ENCODE results near the gene FGF10. TPM values are rescaled to one million over a fixed set of nuclear protein-coding genes. Genes with fewer than 3 reads are reported as not detected.

FGF10 gene
- total and polyA plus RNA-seq, 3 donors from 2014 or later, result 2.3 to 4.4 (median 3.3) TPM

DNA sequence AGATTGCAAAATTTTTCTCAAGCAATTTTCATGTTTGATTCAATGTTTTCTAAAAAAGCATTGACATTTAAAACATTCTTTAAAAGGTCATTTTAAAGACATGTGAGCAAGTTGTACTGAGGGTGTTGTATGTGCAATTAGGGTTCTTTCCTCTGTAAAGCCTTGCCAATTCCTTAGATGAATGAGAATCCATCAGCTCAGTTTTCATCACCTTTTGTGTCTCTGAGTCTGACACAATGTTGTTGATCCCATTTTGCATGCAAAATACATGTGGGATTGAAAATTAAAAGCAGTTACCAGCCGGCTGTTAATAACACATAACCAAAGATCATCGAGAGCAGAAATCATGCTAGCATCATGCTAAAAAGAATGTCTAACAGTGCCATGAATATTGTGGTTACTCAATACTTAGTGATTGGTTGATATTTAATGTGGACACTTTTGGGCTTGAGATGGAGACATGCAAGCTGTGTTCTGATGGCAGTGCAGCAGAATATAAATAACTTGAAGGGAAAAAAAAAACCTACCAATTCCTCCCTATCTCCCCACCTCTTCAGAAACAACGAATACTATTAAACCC is 57.7 kb downstream of the FGF10 start:
- intact Hi-C loops (cut with DNase I; ENCODE audit: low total_unique reads), result no loop called here
- DNase-seq, result no peak
- WGBS, 2 donors, result 43 to 67% methylated on average over 3 of the region's 3 CpGs
- Histone ChIP-seq H3K27ac (no peak overlapping the region), H3K27me3 (no peaks in the 10 kb centered on the region), H3K36me3 (ENCODE audit: low read depth, missing control alignments) (no peaks in the 10 kb centered on the region), H3K4me1 (no peaks in the 10 kb centered on the region), H3K9me3 (no peaks in the 10 kb centered on the region), H3K4me3 (no peak overlapping the region)
- TF ChIP-seq, protein P1, sequence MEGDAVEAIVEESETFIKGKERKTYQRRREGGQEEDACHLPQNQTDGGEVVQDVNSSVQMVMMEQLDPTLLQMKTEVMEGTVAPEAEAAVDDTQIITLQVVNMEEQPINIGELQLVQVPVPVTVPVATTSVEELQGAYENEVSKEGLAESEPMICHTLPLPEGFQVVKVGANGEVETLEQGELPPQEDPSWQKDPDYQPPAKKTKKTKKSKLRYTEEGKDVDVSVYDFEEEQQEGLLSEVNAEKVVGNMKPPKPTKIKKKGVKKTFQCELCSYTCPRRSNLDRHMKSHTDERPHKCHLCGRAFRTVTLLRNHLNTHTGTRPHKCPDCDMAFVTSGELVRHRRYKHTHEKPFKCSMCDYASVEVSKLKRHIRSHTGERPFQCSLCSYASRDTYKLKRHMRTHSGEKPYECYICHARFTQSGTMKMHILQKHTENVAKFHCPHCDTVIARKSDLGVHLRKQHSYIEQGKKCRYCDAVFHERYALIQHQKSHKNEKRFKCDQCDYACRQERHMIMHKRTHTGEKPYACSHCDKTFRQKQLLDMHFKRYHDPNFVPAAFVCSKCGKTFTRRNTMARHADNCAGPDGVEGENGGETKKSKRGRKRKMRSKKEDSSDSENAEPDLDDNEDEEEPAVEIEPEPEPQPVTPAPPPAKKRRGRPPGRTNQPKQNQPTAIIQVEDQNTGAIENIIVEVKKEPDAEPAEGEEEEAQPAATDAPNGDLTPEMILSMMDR (IDR thresholded peaks at IDR 0.05), result no peak
- TF ChIP-seq POLR2A (IDR thresholded peaks at IDR 0.05), result no peak

DNA sequence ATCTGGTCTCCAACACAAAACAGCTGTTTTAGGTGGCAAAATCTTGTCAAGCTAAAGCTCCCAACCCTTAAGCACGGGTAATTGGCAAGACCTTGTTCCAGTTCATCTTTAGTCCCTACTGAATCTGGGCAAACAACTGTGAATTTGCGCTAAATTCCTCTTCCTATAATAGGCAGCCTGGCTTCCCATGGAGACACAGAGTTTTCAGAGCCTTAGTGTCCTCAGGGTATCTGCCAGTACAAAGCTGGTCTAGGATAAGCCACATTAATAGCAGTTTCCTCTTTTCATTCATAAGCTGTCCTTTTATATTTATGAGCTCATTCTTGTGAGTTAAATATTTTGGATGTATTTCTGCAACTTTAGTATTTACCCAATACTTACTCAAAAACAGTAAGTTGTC is 59.5 kb downstream of the FGF10 start:
- Histone ChIP-seq H3K4me1 (no peaks in the 10 kb centered on the region), H3K27me3 (no peaks in the 10 kb centered on the region), H3K4me3 (no peak overlapping the region), H3K27ac (no peak overlapping the region), H3K36me3 (ENCODE audit: low read depth, missing control alignments) (no peaks in the 10 kb centered on the region), H3K9me3 (no peaks in the 10 kb centered on the region)
- no peak for DNase-seq
- WGBS, 2 donors, result 82 to 91% methylated on average over 2 of the region's 2 CpGs
- intact Hi-C loops (cut with DNase I; ENCODE audit: low total_unique reads), result no loop called here
- TF ChIP-seq, protein P1 (IDR thresholded peaks at IDR 0.05), result no peak
- TF ChIP-seq POLR2A (IDR thresholded peaks at IDR 0.05), result no peak

GRCh38 chr5:44321144-44321725 is 68.0 kb downstream of the FGF10 start:
- H3K4me3 ChIP-seq, result no peak overlapping the region
- H3K27me3 ChIP-seq, result no peaks in the 10 kb centered on the region
- TF ChIP-seq, protein P1 (IDR thresholded peaks at IDR 0.05), result no peak
- TF ChIP-seq POLR2A (IDR thresholded peaks at IDR 0.05), result no peak
- intact Hi-C loops (cut with DNase I; ENCODE audit: low total_unique reads), result no loop called here
- H3K4me1 ChIP-seq, result no peaks in the 10 kb centered on the region
- H3K9me3 ChIP-seq, result no peaks in the 10 kb centered on the region
- 84 to 88% methylated on average over 3 of the region's 3 CpGs for WGBS, 2 donors
- DNase-seq, result no peak
- H3K27ac ChIP-seq, result no peak overlapping the region
- no peaks in the 10 kb centered on the region for H3K36me3 ChIP-seq (ENCODE audit: low read depth, missing control alignments)

DNA sequence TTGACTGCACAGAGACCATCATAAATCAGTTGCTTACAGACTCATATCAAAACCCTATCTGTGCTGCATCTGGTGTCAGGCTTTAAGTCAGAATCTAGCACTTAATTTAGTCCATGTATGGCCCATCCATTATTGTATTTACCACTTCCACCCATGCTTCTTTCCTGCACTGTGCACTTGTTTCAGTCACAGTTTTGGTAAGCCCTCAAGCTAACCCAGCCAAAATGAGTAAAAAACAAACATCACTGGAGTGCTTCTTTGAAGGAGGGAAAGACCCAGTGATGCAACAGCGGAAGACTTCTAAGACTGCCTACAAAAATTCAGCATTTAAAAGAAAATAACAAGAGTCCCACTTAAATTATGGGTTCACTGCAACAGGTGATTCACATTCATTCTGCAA is 69.0 kb downstream of the FGF10 start:
- Histone ChIP-seq H3K36me3 (ENCODE audit: low read depth, missing control alignments) (no peaks in the 10 kb centered on the region), H3K27me3 (no peaks in the 10 kb centered on the region), H3K4me1 (no peaks in the 10 kb centered on the region), H3K4me3 (no peak overlapping the region), H3K27ac (no peak overlapping the region), H3K9me3 (no peaks in the 10 kb centered on the region)
- intact Hi-C loops (cut with DNase I; ENCODE audit: low total_unique reads), result no loop called here
- no peak for DNase-seq
- no peak for TF ChIP-seq POLR2A (IDR thresholded peaks at IDR 0.05)
- TF ChIP-seq, protein P1 (IDR thresholded peaks at IDR 0.05), result no peak
- 88% methylated on average over 1 of the region's 1 CpG for WGBS, 2 donors

DNA sequence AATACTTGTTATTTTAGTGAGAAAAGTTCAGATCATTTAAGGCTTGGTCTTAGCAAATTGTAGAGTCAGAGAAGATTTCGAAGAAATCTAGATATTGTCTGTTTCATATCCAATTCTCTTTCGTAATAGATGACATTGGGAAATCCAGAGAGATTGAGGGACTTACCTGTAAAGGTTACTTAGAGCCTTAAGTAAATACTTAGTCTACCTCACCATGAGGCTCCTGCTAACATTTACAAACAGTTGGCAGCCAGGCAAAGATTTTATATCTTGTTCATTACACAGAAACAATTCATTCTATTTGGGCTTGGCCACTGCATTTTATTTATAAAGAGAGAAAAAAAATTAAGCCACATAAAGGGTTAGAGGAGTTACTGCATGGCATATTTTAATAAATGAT is 70.3 kb downstream of the FGF10 start:
- H3K4me3 ChIP-seq, result no peak overlapping the region
- no peaks in the 10 kb centered on the region for H3K4me1 ChIP-seq
- no peaks in the 10 kb centered on the region for H3K36me3 ChIP-seq (ENCODE audit: low read depth, missing control alignments)
- H3K9me3 ChIP-seq, result no peaks in the 10 kb centered on the region
- no peak for DNase-seq
- no peak for TF ChIP-seq POLR2A (IDR thresholded peaks at IDR 0.05)
- TF ChIP-seq, protein P1 (IDR thresholded peaks at IDR 0.05), result no peak
- no peak overlapping the region for H3K27ac ChIP-seq
- H3K27me3 ChIP-seq, result no peaks in the 10 kb centered on the region
- intact Hi-C loops (cut with DNase I; ENCODE audit: low total_unique reads), result no loop called here
- WGBS, 2 donors, result 91 to 94% methylated on average over 2 of the region's 2 CpGs
